Neuron (in vitro differentiated cells): Measurements from ENCODE around the gene GET4.
"Not testable (repeated sequence)": the region's sequence is repeated elsewhere in the genome, so short reads cannot be mapped to it uniquely, and the experiment has no call there.

Experiments
- H2AFZ ChIP-seq: one replicate; pipeline ENCODE4 v1.6.1; 2013; ENCODE audit warnings: low read depth, mild to moderate bottlenecking, inconsistent platforms, low read length, moderate library complexity
- H3K27me3 ChIP-seq: one replicate; pipeline ENCODE4 v1.6.1; 2013; ENCODE audit warnings: low read length; ENCODE audit not compliant: insufficient read depth
- H3K36me3 ChIP-seq: one replicate; pipeline ENCODE4 v1.6.1; 2013; ENCODE audit warnings: low read length; ENCODE audit not compliant: insufficient read depth
- H3K4me1 ChIP-seq: one replicate; pipeline ENCODE4 v1.6.1; 2013; ENCODE audit warnings: low read length; ENCODE audit not compliant: insufficient read depth
- H3K4me3 ChIP-seq: 2 replicates; pipeline ENCODE4 v1.5.1; 2013; ENCODE audit warnings: mild to moderate bottlenecking, low read length, moderate library complexity
- H3K9me3 ChIP-seq: one replicate; pipeline ENCODE4 v1.6.1; 2013; ENCODE audit warnings: low read length

The GET4 gene

GRCh38 chr7:907158-907980, 31.0 kb downstream of the GET4 start:
- Histone ChIP-seq H3K9me3 (no peaks in the 10 kb centered on the region), H2AFZ (no peak overlapping the region), H3K27me3 (peaks cover 23% of the 10 kb centered on the region), H3K4me3 (no peak overlapping the region), H3K4me1 (no peaks in the 10 kb centered on the region), H3K36me3 (no peaks in the 10 kb centered on the region)

GRCh38 chr7:908159-908581, 31.8 kb downstream of the GET4 start:
- Histone ChIP-seq H3K4me1 (no peaks in the 10 kb centered on the region), H3K9me3 (no peaks in the 10 kb centered on the region), H3K36me3 (no peaks in the 10 kb centered on the region), H2AFZ (no peak overlapping the region), H3K4me3 (no peak overlapping the region), H3K27me3 (peaks cover 23% of the 10 kb centered on the region)

GRCh38 chr7:908591-909357, 32.4 kb downstream of the GET4 start:
- H2AFZ ChIP-seq, H3K9me3 ChIP-seq, H3K4me1 ChIP-seq, H3K4me3 ChIP-seq, H3K36me3 ChIP-seq: not testable (repeated sequence)
- H3K27me3 ChIP-seq: peaks cover 23% of the 10 kb centered on the region

GRCh38 chr7:909358-910329, 33.3 kb downstream of the GET4 start:
- no peaks in the 10 kb centered on the region for H3K9me3 ChIP-seq
- no peaks in the 10 kb centered on the region for H3K36me3 ChIP-seq
- H3K4me1 ChIP-seq: no peaks in the 10 kb centered on the region
- peaks cover 23% of the 10 kb centered on the region for H3K27me3 ChIP-seq
- no peak overlapping the region for H2AFZ ChIP-seq
- H3K4me3 ChIP-seq: no peak overlapping the region

- Histone ChIP-seq H3K27me3 (peaks cover 24% of the 10 kb centered on the region), H3K36me3 (no peaks in the 10 kb centered on the region), H2AFZ (no peak overlapping the region), H3K4me3 (no peak overlapping the region), H3K4me1 (peaks cover 5% of the 10 kb centered on the region), H3K9me3 (no peaks in the 10 kb centered on the region)
These were observed 34.1 kb downstream of the GET4 start for GRCh38 chr7:910441-910861.

- no peaks in the 10 kb centered on the region for H3K36me3 ChIP-seq
- H3K4me1 ChIP-seq: peaks cover 10% of the 10 kb centered on the region
- peaks cover 24% of the 10 kb centered on the region for H3K27me3 ChIP-seq
- H3K4me3 ChIP-seq: no peak overlapping the region
- no peak overlapping the region for H2AFZ ChIP-seq
- H3K9me3 ChIP-seq: no peaks in the 10 kb centered on the region
These were observed 34.6 kb downstream of the GET4 start for GRCh38 chr7:910931-911431.

- Histone ChIP-seq H2AFZ (no peak overlapping the region), H3K9me3 (no peaks in the 10 kb centered on the region), H3K27me3 (peaks cover 24% of the 10 kb centered on the region)
These were observed 35.6 kb downstream of the GET4 start for GRCh38 chr7:911791-912480.

GRCh38 chr7:913736-914520, 37.6 kb downstream of the GET4 start:
- H3K36me3 ChIP-seq: no peaks in the 10 kb centered on the region
- no peaks in the 10 kb centered on the region for H3K9me3 ChIP-seq
- peaks cover 20% of the 10 kb centered on the region for H3K27me3 ChIP-seq
- no peak overlapping the region for H3K4me3 ChIP-seq
- peaks cover 18% of the 10 kb centered on the region for H3K4me1 ChIP-seq
- H2AFZ ChIP-seq: no peak overlapping the region

More at GRCh38 chr7:911791-912480, 35.6 kb downstream of the GET4 start:
- no peak overlapping the region for H3K4me3 ChIP-seq
- no peaks in the 10 kb centered on the region for H3K36me3 ChIP-seq
- H3K4me1 ChIP-seq: peaks cover 18% of the 10 kb centered on the region

- Histone ChIP-seq H3K9me3 (no peaks in the 10 kb centered on the region), H3K27me3 (peaks cover 15% of the 10 kb centered on the region), H2AFZ (no peak overlapping the region), H3K4me1 (peaks cover 18% of the 10 kb centered on the region), H3K36me3 (no peaks in the 10 kb centered on the region), H3K4me3 (no peak overlapping the region)
These were observed 38.3 kb downstream of the GET4 start for GRCh38 chr7:914521-915194.

- H3K4me3 ChIP-seq: no peak overlapping the region
- H3K9me3 ChIP-seq: no peaks in the 10 kb centered on the region
- H3K36me3 ChIP-seq: no peaks in the 10 kb centered on the region
- no peak overlapping the region for H2AFZ ChIP-seq
- peaks cover 10% of the 10 kb centered on the region for H3K27me3 ChIP-seq
- H3K4me1 ChIP-seq: peaks cover 18% of the 10 kb centered on the region
These were observed 39.2 kb downstream of the GET4 start for GRCh38 chr7:915291-916218.
